ENCODE results near the gene CAPN13.

Gene CAPN13

DNA sequence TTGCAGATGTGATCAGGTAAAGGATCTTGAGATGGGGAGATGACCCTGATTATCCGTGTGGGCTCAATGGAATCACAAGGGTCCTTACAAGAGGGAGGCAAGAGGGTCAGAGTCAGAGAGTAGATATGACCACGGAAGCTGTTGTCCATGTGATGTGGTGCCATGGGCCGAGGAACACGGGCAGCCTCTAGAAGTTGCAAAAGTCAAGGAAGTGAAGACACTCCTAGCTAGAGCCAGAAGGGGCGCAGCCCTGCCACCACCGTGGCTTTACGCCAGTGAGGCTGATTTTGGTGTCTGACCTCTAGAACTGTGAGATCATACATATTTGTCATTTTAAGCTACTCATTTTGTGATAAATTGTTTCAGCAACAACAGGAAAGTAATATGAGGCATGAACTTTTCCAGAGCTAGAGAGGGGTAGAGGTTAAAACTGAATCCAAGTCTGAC is 114.4 kb downstream of the CAPN13 start:
- FAIRE-seq (no peak), DNase-seq (ENCODE audit: insufficient read length) (no peak)
- TF ChIP-seq TAF1 (IDR thresholded peaks at IDR 0.05; ENCODE audit: borderline replicate concordance, low read depth, low read length) (no peak), POLR2AphosphoS5 (IDR thresholded peaks at IDR 0.05; ENCODE audit: low read depth, low read length) (no peak), POLR2A (IDR thresholded peaks at IDR 0.05; ENCODE audit: low read depth, low read length) (no peak)

GRCh38 chr2:30691948-30692828 is 115.1 kb downstream of the CAPN13 start:
- TF ChIP-seq POLR2AphosphoS5 (IDR thresholded peaks at IDR 0.05; ENCODE audit: low read depth, low read length) (no peak), TAF1 (IDR thresholded peaks at IDR 0.05; ENCODE audit: borderline replicate concordance, low read depth, low read length) (no peak), POLR2A (IDR thresholded peaks at IDR 0.05; ENCODE audit: low read depth, low read length) (no peak)
- no peak for DNase-seq (ENCODE audit: insufficient read length)
- FAIRE-seq, result no peak

GRCh38 chr2:30691091-30691947 is 115.9 kb downstream of the CAPN13 start:
- TF ChIP-seq POLR2A (IDR thresholded peaks at IDR 0.05; ENCODE audit: low read depth, low read length), result no peak
- TF ChIP-seq POLR2AphosphoS5 (IDR thresholded peaks at IDR 0.05; ENCODE audit: low read depth, low read length), result no peak
- TF ChIP-seq TAF1 (IDR thresholded peaks at IDR 0.05; ENCODE audit: borderline replicate concordance, low read depth, low read length), result no peak
- FAIRE-seq, result no peak
- no peak for DNase-seq (ENCODE audit: insufficient read length)

DNA sequence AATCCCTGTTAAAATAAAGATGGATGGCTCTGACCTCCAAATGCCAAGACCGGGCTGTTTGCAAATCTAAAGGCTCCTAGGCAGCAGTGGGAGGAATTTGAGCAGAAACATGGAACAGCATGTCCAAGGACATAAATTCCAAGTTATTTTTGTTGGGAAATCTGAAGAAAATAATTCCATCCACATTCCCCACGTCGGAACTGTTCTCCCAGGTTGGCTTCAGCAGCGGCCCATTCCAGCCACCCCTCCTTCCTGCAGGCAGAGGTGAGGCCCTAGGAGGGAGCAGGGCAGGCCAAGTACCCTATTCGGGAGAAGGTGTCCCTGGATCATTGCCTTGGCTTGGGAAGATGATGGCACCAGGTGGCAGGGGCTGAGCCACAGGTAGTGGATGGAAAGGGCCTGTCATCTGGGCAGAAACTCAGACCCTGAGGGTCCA is 117.1 kb downstream of the CAPN13 start:
- DNase-seq (ENCODE audit: insufficient read length) (no peak), FAIRE-seq (no peak)
- TF ChIP-seq POLR2AphosphoS5 (IDR thresholded peaks at IDR 0.05; ENCODE audit: low read depth, low read length), result no peak

GRCh38 chr2:30689496-30690125 is 117.6 kb downstream of the CAPN13 start:
- no peak for DNase-seq (ENCODE audit: insufficient read length)
- no peak for FAIRE-seq

GRCh38 chr2:30688956-30689401 is 118.3 kb downstream of the CAPN13 start:
- TF ChIP-seq TAF1 (IDR thresholded peaks at IDR 0.05; ENCODE audit: borderline replicate concordance, low read depth, low read length), result no peak
- no peak for TF ChIP-seq POLR2A (IDR thresholded peaks at IDR 0.05; ENCODE audit: low read depth, low read length)
- TF ChIP-seq POLR2AphosphoS5 (IDR thresholded peaks at IDR 0.05; ENCODE audit: low read depth, low read length), result no peak
- DNase-seq (ENCODE audit: insufficient read length) (no peak), FAIRE-seq (no peak)

More at GRCh38 chr2:30689496-30690125, 117.6 kb downstream of the CAPN13 start:
- TF ChIP-seq POLR2AphosphoS5 (IDR thresholded peaks at IDR 0.05; ENCODE audit: low read depth, low read length) (no peak), POLR2A (IDR thresholded peaks at IDR 0.05; ENCODE audit: low read depth, low read length) (no peak), TAF1 (IDR thresholded peaks at IDR 0.05; ENCODE audit: borderline replicate concordance, low read depth, low read length) (no peak)

- TF ChIP-seq POLR2A (IDR thresholded peaks at IDR 0.05; ENCODE audit: low read depth, low read length), result no peak
- TF ChIP-seq POLR2AphosphoS5 (IDR thresholded peaks at IDR 0.05; ENCODE audit: low read depth, low read length), result no peak
- TF ChIP-seq TAF1 (IDR thresholded peaks at IDR 0.05; ENCODE audit: borderline replicate concordance, low read depth, low read length), result no peak
- DNase-seq (ENCODE audit: insufficient read length) (no peak), FAIRE-seq (no peak)
Observed at GRCh38 chr2:30686669-30687068, 120.6 kb downstream of the CAPN13 start.

DNA sequence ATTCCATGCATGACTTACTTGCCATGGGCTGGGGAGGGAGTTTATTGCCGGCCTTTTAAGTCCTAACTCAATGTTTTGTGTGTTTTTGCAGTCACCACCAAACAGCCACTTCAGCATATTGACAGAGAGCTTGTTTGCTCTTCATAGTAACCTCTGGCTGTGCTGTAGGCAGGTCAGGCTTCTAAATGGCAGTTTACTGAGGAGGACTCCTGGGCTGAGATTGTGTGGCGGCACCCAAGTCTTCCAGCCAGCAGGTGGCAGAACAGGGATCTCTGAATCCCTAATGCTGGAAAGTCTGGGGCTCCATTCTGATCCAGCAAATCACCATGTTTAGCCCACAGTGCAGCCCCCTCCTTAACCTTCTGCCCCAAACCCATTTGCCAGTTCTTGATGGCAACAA is 121.2 kb downstream of the CAPN13 start:
- no peak for TF ChIP-seq TAF1 (IDR thresholded peaks at IDR 0.05; ENCODE audit: borderline replicate concordance, low read depth, low read length)
- TF ChIP-seq POLR2AphosphoS5 (IDR thresholded peaks at IDR 0.05; ENCODE audit: low read depth, low read length), result no peak
- TF ChIP-seq POLR2A (IDR thresholded peaks at IDR 0.05; ENCODE audit: low read depth, low read length), result no peak
- DNase-seq (ENCODE audit: insufficient read length) (no peak), FAIRE-seq (no peak)

- TF ChIP-seq TAF1 (IDR thresholded peaks at IDR 0.05; ENCODE audit: borderline replicate concordance, low read depth, low read length) (no peak), POLR2AphosphoS5 (IDR thresholded peaks at IDR 0.05; ENCODE audit: low read depth, low read length) (no peak), POLR2A (IDR thresholded peaks at IDR 0.05; ENCODE audit: low read depth, low read length) (no peak)
- DNase-seq (ENCODE audit: insufficient read length) (no peak), FAIRE-seq (no peak)
Observed at GRCh38 chr2:30684996-30685395, 122.2 kb downstream of the CAPN13 start.

DNA sequence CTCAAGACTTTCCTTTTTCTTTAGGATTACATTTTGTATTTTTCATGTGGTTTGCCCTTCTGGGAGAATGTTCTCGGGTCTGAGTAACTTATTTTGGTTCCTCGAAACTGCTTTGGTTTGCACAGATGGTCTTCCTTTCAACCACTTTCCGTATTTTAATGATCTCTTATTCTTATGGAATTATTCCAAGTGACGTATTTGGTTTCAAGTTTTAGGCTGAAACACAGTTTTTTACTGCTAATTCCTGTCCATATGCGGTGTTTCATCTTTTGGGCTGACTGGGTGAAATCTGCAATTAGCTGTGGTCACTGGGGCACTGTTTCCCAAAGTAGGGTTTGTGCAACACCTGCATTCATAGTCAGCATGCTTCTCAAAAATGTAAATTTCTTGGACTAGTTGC is 122.7 kb downstream of the CAPN13 start:
- TF ChIP-seq TAF1 (IDR thresholded peaks at IDR 0.05; ENCODE audit: borderline replicate concordance, low read depth, low read length) (no peak), POLR2A (IDR thresholded peaks at IDR 0.05; ENCODE audit: low read depth, low read length) (no peak), POLR2AphosphoS5 (IDR thresholded peaks at IDR 0.05; ENCODE audit: low read depth, low read length) (no peak)
- no peak for FAIRE-seq
- no peak for DNase-seq (ENCODE audit: insufficient read length)

- TF ChIP-seq POLR2AphosphoS5 (IDR thresholded peaks at IDR 0.05; ENCODE audit: low read depth, low read length), result no peak
- TF ChIP-seq TAF1 (IDR thresholded peaks at IDR 0.05; ENCODE audit: borderline replicate concordance, low read depth, low read length), result no peak
- TF ChIP-seq POLR2A (IDR thresholded peaks at IDR 0.05; ENCODE audit: low read depth, low read length), result no peak
- DNase-seq (ENCODE audit: insufficient read length) (no peak), FAIRE-seq (no peak)
Observed at GRCh38 chr2:30684026-30684425, 123.2 kb downstream of the CAPN13 start.
